PC-9 (cell line): ENCODE measurements around the gene REV1. TPM values are rescaled to one million over a fixed set of nuclear protein-coding genes. Genes with fewer than 3 reads are reported as not detected.

ENCODE experiments used
- BruUV-seq: library from RNA; stranded (reverse); fragments of 400-500 nt; replicated peaks from 2 replicates; lab custom pipeline; 2021; lab: Mats Ljungman, UMichigan
- CTCF ChIA-PET: fragments of 300-600 bp; sonication (Branson Sonifier 250); formaldehyde crosslinking; loops from one replicate; lab custom pipeline; 2022; ENCODE audit warnings: antibody characterized with exemption; lab: Charles Lee
- POLR2A ChIA-PET: fragments of 300-600 bp; sonication (Branson Sonifier 250); formaldehyde crosslinking; loops from one replicate; lab custom pipeline; 2022; ENCODE audit warnings: antibody characterized with exemption; ENCODE audit not compliant: unreplicated experiment; lab: Charles Lee
- DNase-seq, 2 experiments: peaks; one replicate each; pipeline versions ENCODE4 v3.0.0 to v3.0.0-alpha.2; 2015 to 2022; ENCODE audit warnings: mixed read lengths in 1 of 2
- H2AFZ ChIP-seq: fragments of 200-600 bp; sonication (generic); 2 replicates; pipeline ENCODE4 v1.8.1; 2017; ENCODE audit warnings: antibody characterized with exemption
- H3F3A ChIP-seq: fragments of 200-600 bp; sonication (generic); 2 replicates; pipeline ENCODE4 v1.8.1; 2017; ENCODE audit warnings: antibody characterized with exemption, mild to moderate bottlenecking, low read depth; ENCODE audit not compliant: insufficient read depth
- H3K27ac ChIP-seq: fragments of 200-600 bp; sonication (generic); 2 replicates; pipeline ENCODE4 v1.6.1; 2016; ENCODE audit warnings: mixed run types
- H3K27me3 ChIP-seq: fragments of 200-600 bp; sonication (generic); 2 replicates; pipeline ENCODE4 v1.6.1; 2016; ENCODE audit warnings: low read depth, mixed run types; ENCODE audit not compliant: insufficient read depth
- H3K36me3 ChIP-seq: fragments of 200-600 bp; sonication (generic); 2 replicates; pipeline ENCODE4 v1.6.1; 2016; ENCODE audit warnings: low read depth, mixed run types
- H3K4me1 ChIP-seq: fragments of 200-600 bp; sonication (generic); replicated peaks from 2 replicates; pipeline ENCODE4 v1.6.1; 2016; ENCODE audit warnings: mixed run types; ENCODE audit not compliant: insufficient read depth
- H3K4me2 ChIP-seq: fragments of 200-600 bp; sonication (generic); 2 replicates; pipeline ENCODE4 v1.6.1; 2017; ENCODE audit warnings: mixed run types
- H3K4me3 ChIP-seq: fragments of 200-600 bp; sonication (generic); 2 replicates; pipeline ENCODE4 v1.6.1; 2016; ENCODE audit warnings: mixed run types
- H3K79me2 ChIP-seq: fragments of 200-600 bp; sonication (generic); 2 replicates; pipeline ENCODE4 v1.6.1; 2017; ENCODE audit warnings: low read depth, mixed run types
- H3K9me2 ChIP-seq: fragments of 200-600 bp; sonication (generic); 2 replicates; pipeline ENCODE4 v1.8.1; 2017; ENCODE audit warnings: mild to moderate bottlenecking; ENCODE audit not compliant: insufficient read depth
- H3K9me3 ChIP-seq: fragments of 200-600 bp; sonication (generic); 2 replicates; pipeline ENCODE4 v1.8.1; 2016; ENCODE audit warnings: low read depth; ENCODE audit not compliant: insufficient read depth
- H4K20me1 ChIP-seq: fragments of 200-600 bp; sonication (generic); 2 replicates; pipeline ENCODE4 v1.8.1; 2017; ENCODE audit not compliant: insufficient read depth
- CTCF ChIP-seq: fragments of 200-600 bp; sonication (generic); conservative IDR thresholded peaks from 2 replicates; pipeline ENCODE4 v1.6.1; 2017; ENCODE audit warnings: mixed run types, antibody characterized with exemption, mild to moderate bottlenecking, moderate library complexity
- EZH2 ChIP-seq: fragments of 200-600 bp; sonication (generic); IDR thresholded peaks from 2 replicates; pipeline ENCODE4 v1.8.0; 2017; ENCODE audit warnings: antibody characterized with exemption, low read depth
- intact Hi-C: fragments of 100-400 bp; cut with micrococcal nuclease; formaldehyde crosslinking; loops from one replicate; pipeline ENCODE4 v1.10.0; 2022; ENCODE audit not compliant: unreplicated experiment
- total RNA-seq: library from RNA; stranded (reverse); gene quantifications from 2 replicates; pipeline ENCODE4 v1.2.3, GENCODE V29; 2021

Gene REV1
- total RNA-seq, 1 experiment from 2014 or later: 50.5 TPM

GRCh38 chr2:99484205-99484604 lies 5.6 kb downstream of the REV1 start:
- BruUV-seq: no TSS peak
- no peaks in the 10 kb centered on the region for H3K9me2 ChIP-seq
- H3K4me3 ChIP-seq: no peak overlapping the region
- no peak for TF ChIP-seq CTCF
- TF ChIP-seq EZH2: no peak
- peaks cover 12% of the 10 kb centered on the region for H3K4me1 ChIP-seq
- H3K36me3 ChIP-seq: peaks cover 5% of the 10 kb centered on the region; the same call in 1 of the 2 replicates
- peaks cover 86% of the 10 kb centered on the region for H4K20me1 ChIP-seq
- no peak overlapping the region for H3K27ac ChIP-seq
- H3F3A ChIP-seq: peaks cover 5% of the 10 kb centered on the region; the same call in 1 of the 2 replicates
- no peak overlapping the region for H2AFZ ChIP-seq
- POLR2A ChIA-PET: no interaction called here
- intact Hi-C loops: no loop called here
- no peak for DNase-seq
- H3K4me2 ChIP-seq: no peak overlapping the region
- H3K9me3 ChIP-seq: no peaks in the 10 kb centered on the region
- no peaks in the 10 kb centered on the region for H3K27me3 ChIP-seq
- CTCF ChIA-PET: no interaction called here
- H3K79me2 ChIP-seq: peaks cover 99% of the 10 kb centered on the region

- H3K27ac ChIP-seq: no peak overlapping the region
- no peaks in the 10 kb centered on the region; the same call in 1 of the 2 replicates for H3F3A ChIP-seq
- no peak overlapping the region for H3K4me2 ChIP-seq
- 0 out of 2 replicates have a peak, but pooled peaks cover 5% of the 10 kb centered on the region for H3K36me3 ChIP-seq
- TF ChIP-seq EZH2 (no peak), CTCF (no peak)
- intact Hi-C loops: no loop called here
- DNase-seq: peak in 1 of 2 experiments; percentile 19
- peaks cover 79% of the 10 kb centered on the region for H4K20me1 ChIP-seq
- no peak overlapping the region for H2AFZ ChIP-seq
- no peaks in the 10 kb centered on the region for H3K27me3 ChIP-seq
- H3K4me1 ChIP-seq: no peaks in the 10 kb centered on the region; the same call in 1 of the 2 replicates
- ChIA-PET CTCF (no interaction called here), POLR2A (no interaction called here)
- BruUV-seq: no TSS peak
- H3K9me2 ChIP-seq: no peaks in the 10 kb centered on the region
- H3K9me3 ChIP-seq: no peaks in the 10 kb centered on the region
- H3K4me3 ChIP-seq: no peak overlapping the region
- peaks cover 99% of the 10 kb centered on the region for H3K79me2 ChIP-seq
These were observed 7.9 kb downstream of the REV1 start for GRCh38 chr2:99481941-99482340.

GRCh38 chr2:99481527-99481926 lies 8.3 kb downstream of the REV1 start:
- Histone ChIP-seq H3F3A (no peaks in the 10 kb centered on the region; the same call in 1 of the 2 replicates), H2AFZ (no peak overlapping the region), H3K79me2 (peaks cover 99% of the 10 kb centered on the region), H4K20me1 (peaks cover 75% of the 10 kb centered on the region), H3K27me3 (no peaks in the 10 kb centered on the region), H3K9me2 (no peaks in the 10 kb centered on the region), H3K9me3 (no peaks in the 10 kb centered on the region), H3K4me2 (no peak overlapping the region), H3K4me3 (no peak overlapping the region), H3K36me3 (0 out of 2 replicates have a peak, but pooled peaks cover 5% of the 10 kb centered on the region), H3K27ac (no peak overlapping the region), H3K4me1 (no peaks in the 10 kb centered on the region; the same call in 1 of the 2 replicates)
- intact Hi-C loops: no loop called here
- CTCF ChIA-PET: no interaction called here
- BruUV-seq: no TSS peak
- DNase-seq: peak in 1 of 2 experiments; percentile 15
- no peak for TF ChIP-seq EZH2
- no peak for TF ChIP-seq CTCF
- POLR2A ChIA-PET: no interaction called here
